K562 (cell line): Measurements from ENCODE around the gene NDUFA5. TPM values are rescaled to one million over a fixed set of nuclear protein-coding genes. Genes with fewer than 3 reads are reported as not detected.
A peak's percentile ranks its signal among the peaks of the same experiment; 100 is the strongest.
"Not testable (repeated sequence)": the region's sequence is repeated elsewhere in the genome, so short reads cannot be mapped to it uniquely, and the experiment has no call there.

Experiments
- EGR1 ChIP-seq: fragments of 450-650 bp; conservative IDR thresholded peaks from 2 replicates; pipeline ENCODE4 v1.6.1; 2017; ENCODE audit warnings: mild to moderate bottlenecking
- EP400 ChIP-seq: fragments of 450-650 bp; IDR thresholded peaks from 2 replicates; pipeline ENCODE4 v1.6.1; 2017; ENCODE audit warnings: antibody characterized with exemption, mild to moderate bottlenecking, moderate library complexity
- NR2C1 ChIP-seq, 2 experiments: fragments of 450-650 bp; IDR thresholded peaks; 2 replicates each; pipeline ENCODE4 v1.6.1; 2017; ENCODE audit warnings: mild to moderate bottlenecking in 2 of 2, antibody characterized with exemption in 1 of 2, inconsistent platforms in 1 of 2, missing compliant biosample characterization in 1 of 2, missing genetic modification characterization in 1 of 2
- POLR2AphosphoS5 ChIP-seq: IDR thresholded peaks from 2 replicates; pipeline ENCODE4 v1.6.1; 2011; ENCODE audit warnings: mild to moderate bottlenecking, low read depth, low read length, moderate library complexity; ENCODE audit not compliant: control insufficient read depth, insufficient read depth
- RAD51 ChIP-seq: fragments of 450-650 bp; IDR thresholded peaks from 2 replicates; pipeline ENCODE4 v1.7.1; 2016; ENCODE audit warnings: low read depth, mild to moderate bottlenecking, borderline replicate concordance
- SMAD4 ChIP-seq: fragments of 250-450 bp; sonication (Bioruptor Pico); conservative IDR thresholded peaks from 2 replicates; pipeline ENCODE4 v1.8.0; 2021; ENCODE audit warnings: inconsistent platforms, mild to moderate bottlenecking, moderate library complexity
- THRAP3 ChIP-seq: fragments of 450-650 bp; IDR thresholded peaks from 2 replicates; pipeline ENCODE4 v1.6.1; 2016; ENCODE audit warnings: mild to moderate bottlenecking, inconsistent platforms, borderline replicate concordance
- TRIM28 ChIP-seq: fragments of 450-650 bp; IDR thresholded peaks from 2 replicates; pipeline ENCODE4 v1.6.1; 2017
- YY1 ChIP-seq, 3 experiments: IDR thresholded peaks; 2 replicates each; pipeline ENCODE4 v1.6.1; 2011; ENCODE audit warnings: low read length in 2 of 3, mild to moderate bottlenecking in 2 of 3, moderate library complexity in 2 of 3, borderline replicate concordance in 1 of 3, control low read depth in 1 of 3, low read depth in 1 of 3; ENCODE audit not compliant: insufficient read depth in 3 of 3, insufficient replicate concordance in 2 of 3, control insufficient read depth in 1 of 3, insufficient read length in 1 of 3; ENCODE audit errors: extremely low read depth in 1 of 3
- polyA plus RNA-seq, 8 experiments: library from polyadenylated mRNA; depleted of rRNA in 4 of 8; stranded (reverse) in 5 of 8; unstranded in 3 of 8; fragments of >200 nt; fragmentation: Nextera tagmentation in 2 of 8; fragmentation: Illumina TruSeq in 1 of 8; extraction: Ambion mirVana in 2 of 8; extraction: Trizol in 1 of 8; gene quantifications; 2 replicates each; pipeline versions ENCODE4 v1.2.1 to v1.2.3, GENCODE V29; 2011 to 2014; ENCODE audit warnings: inconsistent platforms in 1 of 8, missing spikeins in 1 of 8
- total RNA-seq, 7 experiments: library from RNA; depleted of rRNA in 6 of 7; stranded (reverse); fragments of >200 nt in 6 of 7; fragmentation: Illumina TruSeq in 2 of 7; extraction: Trizol in 2 of 7; gene quantifications; 2 replicates each; pipeline versions ENCODE4 v1.2.1 to v1.2.3, GENCODE V29; 2011 to 2021; ENCODE audit warnings: low replicate concordance in 1 of 7
- TF ChIP-seq, protein P1 (sequence below), 3 experiments: fragments of 200-800 bp in 1 of 3; fragments of 250-450 bp in 1 of 3; fragments of 450-650 bp in 1 of 3; sonication (Bioruptor Pico) in 1 of 3; sonication (Bioruptor generic) in 1 of 3; formaldehyde crosslinking in 1 of 3; IDR thresholded peaks; 2 replicates each; pipeline versions ENCODE4 v1.6.1 to v1.8.0; 2016 to 2022; ENCODE audit warnings: mild to moderate bottlenecking in 2 of 3, missing genetic modification characterization in 2 of 3, missing compliant biosample characterization in 1 of 3, moderate library complexity in 1 of 3
- TF ChIP-seq, protein P2 (sequence below): fragments of 450-650 bp; IDR thresholded peaks from 2 replicates; pipeline ENCODE4 v1.6.1; 2018; ENCODE audit not compliant: partially characterized antibody

The NDUFA5 gene
- total and polyA plus RNA-seq, 9 of the 15 experiments (the other 6 are each of a cell fraction or from before 2014, with no cell fraction given), result 155 to 677 (median 269) TPM

DNA sequence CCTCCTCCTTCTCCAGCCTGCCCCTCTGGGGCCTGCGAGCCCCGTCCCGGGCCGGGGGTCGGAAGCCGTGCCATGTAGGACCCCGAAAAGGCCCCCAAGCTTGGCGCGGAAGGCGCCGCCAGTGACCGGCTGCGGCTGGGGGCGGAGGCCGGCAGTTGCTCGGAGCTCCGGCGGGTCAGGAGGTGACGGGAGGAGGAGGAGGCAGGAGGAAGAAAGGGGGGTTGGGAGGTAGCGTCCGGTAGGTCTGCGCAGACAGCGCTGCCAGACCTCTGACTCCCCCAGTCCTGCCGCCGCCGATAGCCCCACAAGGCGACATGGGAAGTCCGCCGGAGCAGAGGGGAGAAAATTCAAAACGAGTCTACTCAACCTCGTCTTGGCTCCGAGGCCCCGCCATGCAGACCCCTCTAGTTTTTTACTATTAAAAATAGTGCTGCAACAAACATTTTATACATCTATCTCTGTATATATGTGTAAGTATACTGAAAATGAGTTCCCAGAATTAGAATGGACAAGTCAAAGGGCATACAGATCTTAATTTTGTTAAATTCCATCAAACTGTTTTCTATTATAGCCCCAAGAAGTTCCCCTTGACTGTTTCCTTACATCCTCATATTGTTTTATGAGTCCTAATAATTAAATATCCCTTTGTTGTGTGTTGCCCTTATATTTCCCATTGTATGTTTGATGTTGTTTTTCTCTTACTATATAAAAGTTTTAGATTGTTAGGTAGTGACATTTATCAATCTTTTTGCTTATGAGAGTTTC, 24.6 kb downstream of the NDUFA5 start (continued):
- TF ChIP-seq RAD51 (peak; percentile 13; the same call in 1 of the 2 replicates), THRAP3 (0 out of 2 replicates have a peak, but pooled peaks have one; percentile 36), POLR2AphosphoS5 (peak; percentile 38; the same call in 1 of the 2 replicates), YY1 (IDR thresholded peaks at IDR 0.05; ENCODE audit: borderline replicate concordance in 1 of 3, control insufficient read depth in 1 of 3, extremely low read depth in 1 of 3, insufficient read depth in 3 of 3, insufficient read length in 1 of 3, insufficient replicate concordance in 2 of 3, low read depth in 1 of 3, low read length in 2 of 3) (peak in 1 of 3 experiments; percentile 17), SMAD4 (peak; percentile 97), TRIM28 (0 out of 2 replicates have a peak, but pooled peaks have one; percentile 20), NR2C1 (tag; IDR thresholded peaks at IDR 0.05) (peak; percentile 36; the same call in 1 of the 2 replicates), EP400 (peak; percentile 59), EGR1 (peak; percentile 63)
- TF ChIP-seq, protein P1, sequence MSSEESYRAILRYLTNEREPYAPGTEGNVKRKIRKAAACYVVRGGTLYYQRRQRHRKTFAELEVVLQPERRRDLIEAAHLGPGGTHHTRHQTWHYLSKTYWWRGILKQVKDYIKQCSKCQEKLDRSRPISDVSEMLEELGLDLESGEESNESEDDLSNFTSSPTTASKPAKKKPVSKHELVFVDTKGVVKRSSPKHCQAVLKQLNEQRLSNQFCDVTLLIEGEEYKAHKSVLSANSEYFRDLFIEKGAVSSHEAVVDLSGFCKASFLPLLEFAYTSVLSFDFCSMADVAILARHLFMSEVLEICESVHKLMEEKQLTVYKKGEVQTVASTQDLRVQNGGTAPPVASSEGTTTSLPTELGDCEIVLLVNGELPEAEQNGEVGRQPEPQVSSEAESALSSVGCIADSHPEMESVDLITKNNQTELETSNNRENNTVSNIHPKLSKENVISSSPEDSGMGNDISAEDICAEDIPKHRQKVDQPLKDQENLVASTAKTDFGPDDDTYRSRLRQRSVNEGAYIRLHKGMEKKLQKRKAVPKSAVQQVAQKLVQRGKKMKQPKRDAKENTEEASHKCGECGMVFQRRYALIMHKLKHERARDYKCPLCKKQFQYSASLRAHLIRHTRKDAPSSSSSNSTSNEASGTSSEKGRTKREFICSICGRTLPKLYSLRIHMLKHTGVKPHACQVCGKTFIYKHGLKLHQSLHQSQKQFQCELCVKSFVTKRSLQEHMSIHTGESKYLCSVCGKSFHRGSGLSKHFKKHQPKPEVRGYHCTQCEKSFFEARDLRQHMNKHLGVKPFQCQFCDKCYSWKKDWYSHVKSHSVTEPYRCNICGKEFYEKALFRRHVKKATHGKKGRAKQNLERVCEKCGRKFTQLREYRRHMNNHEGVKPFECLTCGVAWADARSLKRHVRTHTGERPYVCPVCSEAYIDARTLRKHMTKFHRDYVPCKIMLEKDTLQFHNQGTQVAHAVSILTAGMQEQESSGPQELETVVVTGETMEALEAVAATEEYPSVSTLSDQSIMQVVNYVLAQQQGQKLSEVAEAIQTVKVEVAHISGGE (CRISPR knock-in tag; IDR thresholded peaks at IDR 0.05), result peak in 1 of 3 experiments; percentile 40; a peak in 1 of 6 replicates
- TF ChIP-seq NR2C1 (IDR thresholded peaks at IDR 0.05), result not testable (repeated sequence)
- TF ChIP-seq, protein P2, sequence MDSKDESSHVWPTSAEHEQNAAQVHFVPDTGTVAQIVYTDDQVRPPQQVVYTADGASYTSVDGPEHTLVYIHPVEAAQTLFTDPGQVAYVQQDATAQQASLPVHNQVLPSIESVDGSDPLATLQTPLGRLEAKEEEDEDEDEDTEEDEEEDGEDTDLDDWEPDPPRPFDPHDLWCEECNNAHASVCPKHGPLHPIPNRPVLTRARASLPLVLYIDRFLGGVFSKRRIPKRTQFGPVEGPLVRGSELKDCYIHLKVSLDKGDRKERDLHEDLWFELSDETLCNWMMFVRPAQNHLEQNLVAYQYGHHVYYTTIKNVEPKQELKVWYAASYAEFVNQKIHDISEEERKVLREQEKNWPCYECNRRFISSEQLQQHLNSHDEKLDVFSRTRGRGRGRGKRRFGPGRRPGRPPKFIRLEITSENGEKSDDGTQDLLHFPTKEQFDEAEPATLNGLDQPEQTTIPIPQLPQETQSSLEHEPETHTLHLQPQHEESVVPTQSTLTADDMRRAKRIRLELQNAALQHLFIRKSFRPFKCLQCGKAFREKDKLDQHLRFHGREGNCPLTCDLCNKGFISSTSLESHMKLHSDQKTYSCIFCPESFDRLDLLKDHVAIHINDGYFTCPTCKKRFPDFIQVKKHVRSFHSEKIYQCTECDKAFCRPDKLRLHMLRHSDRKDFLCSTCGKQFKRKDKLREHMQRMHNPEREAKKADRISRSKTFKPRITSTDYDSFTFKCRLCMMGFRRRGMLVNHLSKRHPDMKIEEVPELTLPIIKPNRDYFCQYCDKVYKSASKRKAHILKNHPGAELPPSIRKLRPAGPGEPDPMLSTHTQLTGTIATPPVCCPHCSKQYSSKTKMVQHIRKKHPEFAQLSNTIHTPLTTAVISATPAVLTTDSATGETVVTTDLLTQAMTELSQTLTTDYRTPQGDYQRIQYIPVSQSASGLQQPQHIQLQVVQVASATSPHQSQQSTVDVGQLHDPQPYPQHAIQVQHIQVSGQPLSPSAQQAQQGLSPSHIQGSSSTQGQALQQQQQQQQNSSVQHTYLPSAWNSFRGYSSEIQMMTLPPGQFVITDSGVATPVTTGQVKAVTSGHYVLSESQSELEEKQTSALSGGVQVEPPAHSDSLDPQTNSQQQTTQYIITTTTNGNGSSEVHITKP, result peak; percentile 66
